K562 (cell line): ENCODE data around the gene ENG. TPM values are rescaled to one million over a fixed set of nuclear protein-coding genes. Genes with fewer than 3 reads are reported as not detected.

Source experiments
- CBX8 ChIP-seq: fragments of 200-600 bp; sonication (generic); IDR thresholded peaks from 2 replicates; pipeline ENCODE4 v1.6.1; 2012; ENCODE audit warnings: borderline replicate concordance, mixed run types, low read depth, mild to moderate bottlenecking, moderate library complexity, mixed read lengths, low read length, control low read depth, inconsistent platforms; ENCODE audit not compliant: poor library complexity, severe bottlenecking; ENCODE audit errors: extremely low read depth
- ELF1 ChIP-seq: fragments of 200-800 bp; sonication (Bioruptor generic); IDR thresholded peaks from 2 replicates; pipeline ENCODE4 v1.6.1; 2016; ENCODE audit warnings: missing genetic modification characterization, missing compliant biosample characterization
- ETV5 ChIP-seq: sonication (generic); formaldehyde crosslinking; IDR thresholded peaks from 2 replicates; pipeline ENCODE4 v1.4.0; 2020; ENCODE audit warnings: low read depth, mild to moderate bottlenecking, missing genetic modification reagents
- FOXK1 ChIP-seq: sonication (generic); formaldehyde crosslinking; IDR thresholded peaks from 2 replicates; pipeline ENCODE4 v1.8.0; 2022; ENCODE audit warnings: missing genetic modification reagents, mild to moderate bottlenecking, borderline replicate concordance
- HDAC8 ChIP-seq: fragments of 450-650 bp; IDR thresholded peaks from 2 replicates; pipeline ENCODE4 v1.6.1; 2016; ENCODE audit warnings: mild to moderate bottlenecking, missing genetic modification characterization, moderate library complexity, missing compliant biosample characterization
- HSF4 ChIP-seq: fragments of 250-450 bp; sonication (Bioruptor Pico); IDR thresholded peaks from 2 replicates; pipeline ENCODE4 v2.1.2; 2022; ENCODE audit warnings: mild to moderate bottlenecking, moderate library complexity, borderline replicate concordance
- MAFG ChIP-seq: fragments of 450-650 bp; conservative IDR thresholded peaks from 2 replicates; pipeline ENCODE4 v1.6.1; 2016; ENCODE audit warnings: missing genetic modification characterization, missing compliant biosample characterization
- MIER1 ChIP-seq: fragments of 450-650 bp; IDR thresholded peaks from 2 replicates; pipeline ENCODE4 v1.6.1; 2016; ENCODE audit warnings: antibody characterized with exemption, mild to moderate bottlenecking, low read depth
- NFRKB ChIP-seq: fragments of 450-650 bp; IDR thresholded peaks from 2 replicates; pipeline ENCODE4 v1.6.1; 2016; ENCODE audit warnings: low read depth
- PML ChIP-seq: IDR thresholded peaks from 2 replicates; pipeline ENCODE4 v1.6.1; 2012; ENCODE audit warnings: low read length, inconsistent platforms
- STAT5A ChIP-seq: IDR thresholded peaks from 2 replicates; pipeline ENCODE4 v1.6.1; 2012; ENCODE audit warnings: low read length, inconsistent platforms, borderline replicate concordance
- ZNF311 ChIP-seq: fragments of 250-450 bp; sonication (Bioruptor Pico); IDR thresholded peaks from 2 replicates; pipeline ENCODE4 v1.4.0; 2020; ENCODE audit warnings: mild to moderate bottlenecking, moderate library complexity
- ZNF696 ChIP-seq: fragments of 250-450 bp; sonication (Bioruptor Pico); conservative IDR thresholded peaks from 2 replicates; pipeline ENCODE4 v1.4.0; 2020; ENCODE audit warnings: mild to moderate bottlenecking, moderate library complexity
- ZNF75A ChIP-seq: fragments of 450-650 bp; formaldehyde crosslinking; IDR thresholded peaks from 2 replicates; pipeline ENCODE4 v1.4.0; 2020; ENCODE audit warnings: mild to moderate bottlenecking
- polyA plus RNA-seq, 8 experiments: library from polyadenylated mRNA; depleted of rRNA in 4 of 8; stranded (reverse) in 5 of 8; unstranded in 3 of 8; fragments of >200 nt; fragmentation: Nextera tagmentation in 2 of 8; fragmentation: Illumina TruSeq in 1 of 8; extraction: Ambion mirVana in 2 of 8; extraction: Trizol in 1 of 8; gene quantifications; 2 replicates each; pipeline versions ENCODE4 v1.2.1 to v1.2.3, GENCODE V29; 2011 to 2014; ENCODE audit warnings: inconsistent platforms in 1 of 8, missing spikeins in 1 of 8
- total RNA-seq, 7 experiments: library from RNA; depleted of rRNA in 6 of 7; stranded (reverse); fragments of >200 nt in 6 of 7; fragmentation: Illumina TruSeq in 2 of 7; extraction: Trizol in 2 of 7; gene quantifications; 2 replicates each; pipeline versions ENCODE4 v1.2.1 to v1.2.3, GENCODE V29; 2011 to 2021; ENCODE audit warnings: low replicate concordance in 1 of 7
- TF ChIP-seq, protein P1 (sequence below): fragments of 450-650 bp; IDR thresholded peaks from one replicate; pipeline ENCODE4 v1.6.1; 2018; ENCODE audit warnings: mild to moderate bottlenecking, moderate library complexity; ENCODE audit not compliant: partially characterized antibody
- TF ChIP-seq, protein P2 (sequence below): fragments of 250-450 bp; sonication (Bioruptor Pico); IDR thresholded peaks from 2 replicates; pipeline ENCODE4 v1.4.0; 2020
- TF ChIP-seq, protein P3 (sequence below): fragments of 450-650 bp; formaldehyde crosslinking; IDR thresholded peaks from 2 replicates; pipeline ENCODE4 v1.4.0; 2022; ENCODE audit warnings: missing genetic modification characterization
- TF ChIP-seq, protein P4 (sequence below): conservative IDR thresholded peaks from 2 replicates; pipeline ENCODE4 v1.6.1; 2011; ENCODE audit warnings: low read depth, mild to moderate bottlenecking, low read length; ENCODE audit not compliant: control insufficient read depth
- TF ChIP-seq, protein P5 (sequence below): sonication (generic); formaldehyde crosslinking; IDR thresholded peaks from 2 replicates; pipeline ENCODE4 v1.8.0; 2022; ENCODE audit warnings: missing genetic modification reagents, mild to moderate bottlenecking, moderate library complexity, borderline replicate concordance
- TF ChIP-seq, protein P6 (sequence below): fragments of 450-650 bp; formaldehyde crosslinking; IDR thresholded peaks from 2 replicates; pipeline ENCODE4 v1.4.0; 2020; ENCODE audit warnings: mild to moderate bottlenecking, mixed read lengths

ENG gene
- total and polyA plus RNA-seq, 9 of the 15 experiments (the other 6 are each of a cell fraction or from before 2014, with no cell fraction given), result 0.04 to 0.40 (median 0.14) TPM; not detected in 1

DNA sequence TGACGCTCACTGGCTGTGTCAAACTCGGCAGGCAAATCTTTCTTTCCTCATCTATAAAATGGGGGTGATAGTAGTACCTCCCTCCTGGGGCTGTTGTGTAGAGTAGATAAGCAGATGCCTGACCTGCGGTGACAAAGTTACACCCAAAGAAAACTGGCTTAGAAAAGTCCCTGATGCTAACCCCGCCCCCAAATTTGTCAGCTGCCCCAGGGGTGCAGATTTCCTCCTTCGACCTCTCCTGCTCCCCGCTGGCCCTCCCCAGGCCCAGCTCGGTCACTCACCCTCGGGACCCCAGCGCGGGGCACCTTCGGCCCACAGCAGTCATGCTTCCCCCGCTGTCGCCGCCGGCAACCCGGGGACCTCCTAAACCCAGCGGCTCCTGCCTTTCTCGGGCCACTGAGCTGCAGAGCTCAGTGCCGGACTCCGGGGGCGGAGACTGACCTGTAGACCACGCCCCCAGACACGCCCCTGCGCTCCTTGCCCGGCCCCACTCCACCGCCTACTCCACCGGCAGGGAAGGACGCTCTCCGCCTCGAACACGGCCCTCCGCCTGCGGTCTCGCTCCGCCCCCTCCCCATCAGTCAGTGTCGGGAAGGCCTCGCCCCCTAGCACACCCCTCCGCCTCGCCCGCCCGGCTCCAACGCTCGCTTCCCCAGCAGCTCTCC, 83.4 kb downstream of the ENG start (continued):
- no peak for TF ChIP-seq FOXK1 (CRISPR knock-in tag)
- no peak for TF ChIP-seq ZNF696 (CRISPR knock-in tag)
- TF ChIP-seq PML, result no peak
- no peak for TF ChIP-seq CBX8
- no peak for TF ChIP-seq ZNF75A (CRISPR knock-in tag)
- no peak for TF ChIP-seq ELF1 (tag)
- TF ChIP-seq, protein P1, sequence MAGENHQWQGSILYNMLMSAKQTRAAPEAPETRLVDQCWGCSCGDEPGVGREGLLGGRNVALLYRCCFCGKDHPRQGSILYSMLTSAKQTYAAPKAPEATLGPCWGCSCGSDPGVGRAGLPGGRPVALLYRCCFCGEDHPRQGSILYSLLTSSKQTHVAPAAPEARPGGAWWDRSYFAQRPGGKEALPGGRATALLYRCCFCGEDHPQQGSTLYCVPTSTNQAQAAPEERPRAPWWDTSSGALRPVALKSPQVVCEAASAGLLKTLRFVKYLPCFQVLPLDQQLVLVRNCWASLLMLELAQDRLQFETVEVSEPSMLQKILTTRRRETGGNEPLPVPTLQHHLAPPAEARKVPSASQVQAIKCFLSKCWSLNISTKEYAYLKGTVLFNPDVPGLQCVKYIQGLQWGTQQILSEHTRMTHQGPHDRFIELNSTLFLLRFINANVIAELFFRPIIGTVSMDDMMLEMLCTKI, result no peak
- TF ChIP-seq MIER1, result no peak
- TF ChIP-seq HSF4 (CRISPR knock-in tag), result no peak
- no peak for TF ChIP-seq ETV5 (CRISPR knock-in tag)
- TF ChIP-seq, protein P2, sequence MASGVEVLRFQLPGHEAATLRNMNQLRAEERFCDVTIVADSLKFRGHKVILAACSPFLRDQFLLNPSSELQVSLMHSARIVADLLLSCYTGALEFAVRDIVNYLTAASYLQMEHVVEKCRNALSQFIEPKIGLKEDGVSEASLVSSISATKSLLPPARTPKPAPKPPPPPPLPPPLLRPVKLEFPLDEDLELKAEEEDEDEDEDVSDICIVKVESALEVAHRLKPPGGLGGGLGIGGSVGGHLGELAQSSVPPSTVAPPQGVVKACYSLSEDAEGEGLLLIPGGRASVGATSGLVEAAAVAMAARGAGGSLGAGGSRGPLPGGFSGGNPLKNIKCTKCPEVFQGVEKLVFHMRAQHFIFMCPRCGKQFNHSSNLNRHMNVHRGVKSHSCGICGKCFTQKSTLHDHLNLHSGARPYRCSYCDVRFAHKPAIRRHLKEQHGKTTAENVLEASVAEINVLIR, result no peak
- TF ChIP-seq, protein P3, sequence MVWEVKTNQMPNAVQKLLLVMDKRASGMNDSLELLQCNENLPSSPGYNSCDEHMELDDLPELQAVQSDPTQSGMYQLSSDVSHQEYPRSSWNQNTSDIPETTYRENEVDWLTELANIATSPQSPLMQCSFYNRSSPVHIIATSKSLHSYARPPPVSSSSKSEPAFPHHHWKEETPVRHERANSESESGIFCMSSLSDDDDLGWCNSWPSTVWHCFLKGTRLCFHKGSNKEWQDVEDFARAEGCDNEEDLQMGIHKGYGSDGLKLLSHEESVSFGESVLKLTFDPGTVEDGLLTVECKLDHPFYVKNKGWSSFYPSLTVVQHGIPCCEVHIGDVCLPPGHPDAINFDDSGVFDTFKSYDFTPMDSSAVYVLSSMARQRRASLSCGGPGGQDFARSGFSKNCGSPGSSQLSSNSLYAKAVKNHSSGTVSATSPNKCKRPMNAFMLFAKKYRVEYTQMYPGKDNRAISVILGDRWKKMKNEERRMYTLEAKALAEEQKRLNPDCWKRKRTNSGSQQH (CRISPR knock-in tag), result no peak
- TF ChIP-seq, protein P4, sequence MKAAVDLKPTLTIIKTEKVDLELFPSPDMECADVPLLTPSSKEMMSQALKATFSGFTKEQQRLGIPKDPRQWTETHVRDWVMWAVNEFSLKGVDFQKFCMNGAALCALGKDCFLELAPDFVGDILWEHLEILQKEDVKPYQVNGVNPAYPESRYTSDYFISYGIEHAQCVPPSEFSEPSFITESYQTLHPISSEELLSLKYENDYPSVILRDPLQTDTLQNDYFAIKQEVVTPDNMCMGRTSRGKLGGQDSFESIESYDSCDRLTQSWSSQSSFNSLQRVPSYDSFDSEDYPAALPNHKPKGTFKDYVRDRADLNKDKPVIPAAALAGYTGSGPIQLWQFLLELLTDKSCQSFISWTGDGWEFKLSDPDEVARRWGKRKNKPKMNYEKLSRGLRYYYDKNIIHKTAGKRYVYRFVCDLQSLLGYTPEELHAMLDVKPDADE, result no peak
- TF ChIP-seq HDAC8 (tag), result no peak
- TF ChIP-seq MAFG (tag), result no peak
- TF ChIP-seq ZNF311 (CRISPR knock-in tag), result no peak
- no peak for TF ChIP-seq NFRKB
- TF ChIP-seq, protein P5, sequence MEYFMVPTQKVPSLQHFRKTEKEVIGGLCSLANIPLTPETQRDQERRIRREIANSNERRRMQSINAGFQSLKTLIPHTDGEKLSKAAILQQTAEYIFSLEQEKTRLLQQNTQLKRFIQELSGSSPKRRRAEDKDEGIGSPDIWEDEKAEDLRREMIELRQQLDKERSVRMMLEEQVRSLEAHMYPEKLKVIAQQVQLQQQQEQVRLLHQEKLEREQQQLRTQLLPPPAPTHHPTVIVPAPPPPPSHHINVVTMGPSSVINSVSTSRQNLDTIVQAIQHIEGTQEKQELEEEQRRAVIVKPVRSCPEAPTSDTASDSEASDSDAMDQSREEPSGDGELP, result peak; percentile 82
- no peak for TF ChIP-seq STAT5A
- TF ChIP-seq, protein P6, sequence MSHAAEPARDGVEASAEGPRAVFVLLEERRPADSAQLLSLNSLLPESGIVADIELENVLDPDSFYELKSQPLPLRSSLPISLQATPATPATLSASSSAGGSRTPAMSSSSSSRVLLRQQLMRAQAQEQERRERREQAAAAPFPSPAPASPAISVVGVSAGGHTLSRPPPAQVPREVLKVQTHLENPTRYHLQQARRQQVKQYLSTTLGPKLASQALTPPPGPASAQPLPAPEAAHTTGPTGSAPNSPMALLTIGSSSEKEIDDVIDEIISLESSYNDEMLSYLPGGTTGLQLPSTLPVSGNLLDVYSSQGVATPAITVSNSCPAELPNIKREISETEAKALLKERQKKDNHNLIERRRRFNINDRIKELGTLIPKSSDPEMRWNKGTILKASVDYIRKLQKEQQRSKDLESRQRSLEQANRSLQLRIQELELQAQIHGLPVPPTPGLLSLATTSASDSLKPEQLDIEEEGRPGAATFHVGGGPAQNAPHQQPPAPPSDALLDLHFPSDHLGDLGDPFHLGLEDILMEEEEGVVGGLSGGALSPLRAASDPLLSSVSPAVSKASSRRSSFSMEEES (CRISPR knock-in tag), result no peak
